HG03521 (cell line): ENCODE data around the gene ATP8A2.

ENCODE experiments used
- ATAC-seq: cut with Tn5 transposase; IDR thresholded peaks from one replicate; pipeline ENCODE4 v1.9.1; 2021; ENCODE audit warnings: mild to moderate bottlenecking, moderate library complexity; ENCODE audit not compliant: unreplicated experiment

Gene ATP8A2

DNA sequence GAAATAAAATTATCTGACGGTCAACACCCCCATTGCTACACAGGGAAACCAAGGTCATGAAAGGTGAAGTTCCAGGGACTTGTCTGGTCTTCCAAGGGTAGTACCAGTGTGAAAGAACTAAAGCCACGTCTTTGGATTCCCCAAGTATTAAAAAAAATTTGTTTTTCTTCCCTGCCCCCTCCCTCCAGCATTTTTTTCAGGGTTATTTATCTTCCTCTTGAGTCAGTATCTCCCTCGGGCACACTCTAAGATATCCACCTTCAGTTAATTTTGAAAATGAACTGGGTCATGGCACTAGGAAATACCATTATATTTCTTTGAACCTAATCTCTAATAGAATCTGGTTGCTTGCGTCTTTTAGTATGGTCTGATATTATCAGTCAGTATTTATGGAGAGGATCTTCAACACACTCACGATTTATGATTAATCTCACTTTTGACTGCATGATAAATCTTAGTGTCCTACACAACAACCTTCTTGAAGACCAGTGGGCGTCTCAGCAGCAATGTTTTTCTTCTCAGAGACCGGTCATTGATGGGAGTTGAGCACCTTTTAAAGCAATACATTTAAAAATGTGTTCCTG is 9.1 kb downstream of the ATP8A2 start:
- ATAC-seq, result no peak

DNA sequence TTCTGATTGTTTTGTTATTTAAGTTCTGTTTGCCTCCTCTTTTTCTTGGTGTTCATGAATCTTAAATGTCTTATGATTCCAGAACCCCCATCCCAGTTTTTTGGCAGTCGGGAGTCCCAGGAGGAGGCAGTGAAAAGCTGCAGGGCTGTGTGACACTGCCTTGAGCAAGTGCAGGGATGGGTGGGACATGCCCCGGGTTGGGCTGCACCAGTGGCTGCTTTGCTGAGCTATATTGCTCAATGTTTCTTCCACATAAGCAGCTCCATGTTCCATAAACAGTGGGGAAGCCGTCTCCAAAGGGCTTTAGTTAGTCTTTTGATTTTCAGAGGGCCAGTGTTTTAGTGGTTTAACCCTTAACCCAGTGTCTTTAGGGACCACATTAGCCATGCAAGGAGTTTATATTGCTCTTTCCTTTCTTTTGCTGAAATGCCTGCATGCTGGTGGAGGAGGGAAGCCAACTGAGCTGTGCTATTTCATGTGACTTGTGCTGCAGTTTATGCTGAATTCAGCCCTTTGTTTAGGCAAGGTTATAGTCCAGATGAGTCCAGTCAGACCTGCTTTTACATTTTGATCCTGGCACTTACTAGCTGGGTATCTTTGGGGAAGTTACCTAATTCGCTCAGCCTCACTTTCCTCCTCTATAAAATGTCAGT is 13.1 kb downstream of the ATP8A2 start:
- ATAC-seq, result no peak

DNA sequence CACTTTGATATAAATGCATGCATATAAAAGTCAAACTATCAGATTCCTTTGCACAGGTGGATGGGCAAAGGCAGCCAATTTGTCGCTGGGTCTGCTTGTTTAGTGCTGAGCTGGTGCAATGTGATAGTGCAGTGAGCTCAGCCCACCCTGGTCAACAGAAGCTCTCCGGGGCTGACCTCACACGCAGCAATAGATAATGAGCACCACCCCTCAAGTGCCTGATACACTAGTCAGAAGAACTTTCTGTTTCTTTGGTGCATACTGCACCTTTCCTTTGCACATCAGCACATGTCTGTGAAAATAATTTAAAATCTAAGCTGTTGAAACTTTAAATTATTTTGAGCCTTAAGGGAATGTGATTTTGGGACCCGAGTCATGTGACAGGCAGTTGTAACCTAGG is 20.2 kb downstream of the ATP8A2 start:
- ATAC-seq, result no peak

DNA sequence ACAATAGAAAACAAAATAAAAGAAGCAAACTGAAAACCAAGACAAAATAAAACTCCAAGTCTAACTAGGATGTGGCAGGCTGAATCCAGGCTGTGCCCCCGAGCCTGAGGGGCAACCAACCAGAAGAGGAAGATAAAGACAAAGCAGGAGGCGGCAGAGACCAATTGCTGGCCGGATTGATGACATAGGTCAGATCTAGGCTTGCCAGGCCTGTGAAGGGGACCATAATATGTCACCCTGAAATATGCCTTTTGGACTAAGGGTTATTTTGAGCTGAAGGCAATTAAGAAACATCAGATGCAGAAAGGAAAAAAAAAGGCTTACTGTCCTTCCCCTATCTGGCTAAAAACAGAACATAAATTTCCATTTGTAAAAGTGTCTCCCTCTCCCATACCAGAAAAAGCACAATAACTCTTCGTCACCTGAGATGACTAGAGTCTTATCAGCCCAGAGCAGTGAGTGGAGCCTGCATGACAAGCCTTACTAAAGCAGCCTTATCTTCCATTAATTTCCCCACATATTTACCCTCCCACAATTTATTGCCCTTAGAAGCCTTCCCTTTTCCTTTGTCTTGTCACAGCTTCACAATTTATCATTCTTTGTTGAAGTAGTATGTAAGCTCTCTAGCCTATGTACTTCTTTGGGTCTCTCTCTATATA is 22.8 kb downstream of the ATP8A2 start:
- ATAC-seq, result no peak

DNA sequence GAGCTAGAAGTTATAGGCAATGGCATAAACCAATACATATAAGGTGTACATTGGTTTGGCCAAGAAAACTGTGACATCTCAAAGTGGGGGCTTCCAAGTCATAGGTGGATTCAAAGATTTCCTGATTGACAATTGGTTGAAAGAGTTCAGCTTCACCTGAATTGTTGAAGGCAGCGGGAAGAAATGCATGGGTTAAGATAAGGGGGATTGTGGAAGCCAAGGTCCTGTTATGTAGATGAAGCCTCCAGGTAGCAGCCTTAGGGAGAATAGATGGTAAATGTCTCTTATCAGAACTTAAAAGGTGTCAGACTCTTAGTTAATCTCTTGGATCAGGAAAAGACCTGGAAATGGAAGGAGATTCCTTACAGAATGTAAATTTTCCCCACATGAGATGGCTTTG is 26.0 kb downstream of the ATP8A2 start:
- ATAC-seq, result no peak

DNA sequence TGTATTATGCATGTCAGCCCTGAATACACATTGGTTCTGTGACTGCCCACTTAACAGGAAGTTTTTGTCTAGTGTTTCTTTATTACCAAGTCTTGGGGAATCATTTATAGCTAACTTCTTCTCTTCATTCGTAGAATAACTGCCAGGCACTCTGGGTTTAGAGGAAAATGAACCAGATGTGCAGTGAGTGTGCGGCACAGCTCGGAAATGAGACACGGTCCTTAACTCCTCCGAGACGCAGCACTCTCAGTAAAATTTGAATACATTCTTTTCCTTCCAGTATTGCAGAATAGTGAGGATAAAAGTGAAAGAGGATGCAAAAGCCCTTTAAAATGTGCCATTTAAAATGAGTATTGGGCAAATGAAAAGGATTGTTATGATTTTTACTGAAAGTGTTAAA is 29.2 kb downstream of the ATP8A2 start:
- no peak for ATAC-seq

DNA sequence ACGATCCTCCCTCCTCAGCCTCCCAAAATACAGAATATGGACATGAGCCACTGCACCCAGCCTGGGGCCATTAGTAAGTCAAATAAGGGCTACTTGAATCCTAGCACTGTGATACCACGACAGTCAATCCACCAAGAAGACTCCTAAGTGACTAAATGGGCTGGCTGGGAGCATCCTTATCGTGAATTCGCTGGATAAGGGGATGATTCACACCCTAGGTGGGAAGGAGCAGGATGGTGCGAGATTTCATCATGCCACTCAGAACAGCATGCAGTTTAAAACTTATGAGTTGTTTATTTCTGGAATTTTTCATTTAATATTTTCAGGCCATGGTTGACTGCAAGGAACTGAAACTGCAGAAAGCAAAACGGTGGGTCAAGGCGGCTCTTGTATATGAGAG is 30.2 kb downstream of the ATP8A2 start:
- ATAC-seq, result no peak

DNA sequence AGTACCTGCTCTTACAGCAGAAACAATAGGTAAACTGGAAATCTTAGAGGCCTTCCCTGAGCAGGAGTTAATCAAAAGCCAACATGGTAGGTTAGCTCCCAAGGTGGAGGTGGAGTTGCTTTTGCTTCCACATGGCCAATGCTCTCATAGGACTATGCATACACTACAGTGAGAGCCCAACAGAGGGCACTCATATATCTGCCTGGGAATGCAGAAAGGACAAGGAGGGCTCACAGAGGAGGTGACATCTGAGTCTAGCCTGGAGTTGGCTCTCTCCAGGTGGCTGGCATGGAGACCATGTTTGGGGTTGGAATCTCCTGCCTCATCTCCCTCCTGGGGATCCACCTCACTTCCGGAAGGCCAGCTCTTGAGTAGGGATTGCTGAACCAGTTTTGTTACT is 34.6 kb downstream of the ATP8A2 start:
- ATAC-seq, result no peak

DNA sequence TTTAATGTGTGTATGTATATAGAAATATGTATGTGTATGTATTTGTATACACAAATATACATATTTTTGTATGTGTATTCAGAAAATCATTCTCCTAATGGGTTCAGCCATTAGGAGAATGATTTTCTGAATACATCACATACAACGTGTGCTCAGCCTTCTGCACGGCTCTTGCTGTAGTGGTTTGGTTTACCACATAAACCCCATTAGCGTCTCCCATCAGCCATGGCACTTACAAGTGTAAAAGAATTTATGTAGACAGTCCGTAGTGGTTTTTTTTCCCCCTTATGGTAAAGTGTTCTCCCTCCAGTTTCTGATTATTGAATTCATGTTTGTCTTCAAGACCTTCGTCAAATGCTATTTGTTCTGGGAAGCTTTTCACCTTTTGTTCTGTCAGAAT is 38.2 kb downstream of the ATP8A2 start:
- ATAC-seq, result no peak

DNA sequence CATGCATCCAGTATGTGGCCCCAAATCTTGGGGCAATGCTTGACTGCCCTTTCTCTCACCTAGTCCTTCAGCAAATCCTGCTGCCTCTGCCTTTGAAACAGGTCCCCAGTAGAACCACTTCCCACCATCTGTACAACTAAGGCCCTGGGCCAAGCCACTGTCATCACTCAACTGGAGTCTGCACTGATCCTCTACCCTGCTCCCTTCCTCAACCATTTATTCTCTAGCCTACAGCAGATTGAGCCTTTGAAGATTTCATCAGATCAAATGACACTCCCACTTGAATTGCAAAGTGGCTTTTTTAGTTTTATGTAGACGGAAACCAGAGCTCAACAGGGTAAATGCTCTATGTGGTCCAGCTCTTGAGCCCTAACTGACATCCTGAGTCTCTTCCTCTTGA is 43.5 kb downstream of the ATP8A2 start:
- ATAC-seq, result no peak

DNA sequence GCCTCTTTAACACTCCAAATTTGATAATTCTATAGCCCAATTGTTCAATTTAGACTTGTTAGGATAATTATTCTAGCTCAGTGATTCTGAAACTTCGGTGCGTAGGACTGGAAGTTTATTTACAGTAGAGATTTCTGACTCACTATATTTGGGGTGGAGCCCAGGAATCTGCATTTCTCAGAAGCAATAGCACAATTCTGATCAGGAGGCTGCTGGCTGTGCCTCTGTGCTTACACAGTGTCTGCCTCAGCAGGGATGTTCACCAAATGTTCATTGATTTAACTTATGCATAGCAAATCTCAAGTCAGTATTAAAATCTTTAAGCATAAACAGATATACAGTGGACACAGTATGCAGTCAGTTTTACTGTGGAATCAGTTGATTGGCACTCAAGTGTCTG is 45.8 kb downstream of the ATP8A2 start:
- ATAC-seq, result no peak

DNA sequence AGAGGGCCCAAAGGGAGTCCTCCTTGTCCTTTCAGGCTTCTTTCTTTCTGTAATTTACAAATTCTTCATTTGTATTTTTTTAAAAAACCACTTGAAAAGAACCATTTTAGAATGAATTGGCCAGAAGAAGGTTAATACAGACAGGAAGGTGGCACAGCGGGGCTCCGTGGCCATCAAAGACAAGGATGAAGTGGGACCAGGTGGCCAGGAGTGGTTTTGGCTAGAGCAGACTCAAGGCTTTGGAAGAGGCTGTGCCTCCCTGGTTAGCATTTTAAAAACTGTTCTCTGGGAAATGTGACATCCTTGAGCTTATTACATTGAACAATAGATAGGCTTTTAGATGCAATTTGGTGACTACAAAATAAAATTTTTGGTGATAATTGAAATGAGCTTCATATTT is 48.4 kb downstream of the ATP8A2 start:
- no peak for ATAC-seq

DNA sequence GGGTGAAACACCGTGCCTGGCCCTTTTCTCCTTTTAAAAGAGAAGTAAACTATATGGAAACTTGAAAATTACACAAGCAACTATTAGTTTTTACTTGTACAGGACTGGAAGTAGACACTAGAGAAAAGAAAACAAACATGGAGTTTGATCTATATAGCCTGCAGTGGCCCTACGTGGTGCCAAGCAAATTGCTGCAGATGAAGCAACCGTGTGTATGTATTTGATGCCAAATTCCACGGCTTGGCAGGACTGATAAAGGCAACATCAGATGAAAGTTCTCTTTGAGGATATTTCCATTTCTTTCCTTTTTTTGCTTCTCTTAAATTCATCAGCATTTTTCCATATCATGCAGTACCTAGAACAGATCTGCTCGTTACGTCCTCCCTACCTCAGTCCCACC is 49.8 kb downstream of the ATP8A2 start:
- no peak for ATAC-seq

DNA sequence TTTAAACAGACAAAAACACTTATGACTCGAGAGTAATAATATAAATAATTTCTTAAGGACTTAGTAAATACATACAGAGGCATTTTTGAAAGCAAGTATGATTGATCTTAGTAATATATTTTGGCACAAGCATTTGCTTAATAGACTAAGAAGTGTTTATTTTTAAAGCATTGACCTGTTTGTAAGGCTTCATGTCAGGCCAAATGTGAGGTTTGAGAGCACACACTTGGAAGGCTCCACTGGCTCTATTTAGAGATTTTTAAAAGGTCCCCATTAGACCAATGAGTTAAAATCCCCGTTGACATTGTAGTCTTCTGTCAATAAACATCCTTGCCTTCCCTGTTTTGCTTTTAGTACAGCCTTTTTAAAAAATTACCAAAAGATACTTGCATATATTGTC is 50.4 kb downstream of the ATP8A2 start:
- ATAC-seq, result no peak

DNA sequence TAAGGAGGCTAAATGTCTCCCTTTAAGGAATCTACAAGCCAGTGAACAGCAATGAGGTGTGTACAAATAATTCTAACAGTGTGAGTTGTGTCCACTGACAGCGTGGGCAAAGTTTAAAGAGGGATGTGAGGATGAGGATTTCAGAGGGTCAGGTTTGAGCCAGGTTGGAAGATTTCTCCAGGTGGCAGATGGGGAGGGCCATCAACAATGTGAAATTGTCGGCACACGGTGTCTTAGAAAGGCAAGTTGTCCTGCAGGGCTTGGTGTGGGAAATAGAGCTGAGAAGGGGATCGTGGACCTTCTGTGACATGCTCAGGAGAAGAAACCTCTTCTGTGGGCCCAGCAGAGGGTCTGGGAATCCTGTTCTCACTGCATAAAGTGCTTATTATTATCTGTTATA is 52.1 kb downstream of the ATP8A2 start:
- no peak for ATAC-seq

DNA sequence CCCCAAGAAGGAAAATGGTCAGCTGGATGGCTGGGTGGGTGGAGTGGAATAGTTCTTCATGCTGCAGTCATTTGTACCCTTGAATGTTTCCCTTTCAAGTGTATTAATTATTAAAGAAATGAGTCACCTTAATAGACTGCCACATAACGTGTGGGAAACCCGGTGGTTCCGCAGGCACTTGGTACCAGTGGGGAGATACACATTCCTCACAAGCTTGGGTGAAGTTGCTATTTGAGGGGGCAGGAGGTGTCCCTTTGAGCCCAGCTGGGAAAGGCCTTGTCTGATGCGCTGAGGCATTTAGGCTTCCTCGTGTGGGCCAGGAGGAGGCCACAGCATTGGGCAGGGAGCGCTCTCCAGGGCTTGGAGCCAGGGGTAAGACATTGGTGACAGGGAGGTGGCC is 57.7 kb downstream of the ATP8A2 start:
- no peak for ATAC-seq

DNA sequence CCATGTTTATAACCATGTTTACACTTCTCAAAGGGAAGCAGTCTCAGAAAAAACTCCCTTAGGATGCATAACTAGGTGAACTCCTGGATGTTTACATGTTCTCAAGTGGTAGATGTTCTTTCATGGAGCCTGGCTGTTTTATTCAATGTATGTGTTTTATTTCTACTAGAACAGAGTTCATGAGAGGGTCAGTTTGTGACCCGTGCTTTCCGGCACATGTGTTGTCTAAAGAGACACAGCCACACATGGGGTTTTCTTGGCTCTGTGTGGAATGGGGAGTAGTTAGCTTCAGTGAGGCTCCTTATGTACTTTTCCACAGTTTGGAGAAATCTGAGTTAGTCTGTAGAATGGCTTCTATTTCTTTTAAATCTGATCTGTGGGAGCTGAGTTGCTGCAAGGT is 60.9 kb downstream of the ATP8A2 start:
- no peak for ATAC-seq

DNA sequence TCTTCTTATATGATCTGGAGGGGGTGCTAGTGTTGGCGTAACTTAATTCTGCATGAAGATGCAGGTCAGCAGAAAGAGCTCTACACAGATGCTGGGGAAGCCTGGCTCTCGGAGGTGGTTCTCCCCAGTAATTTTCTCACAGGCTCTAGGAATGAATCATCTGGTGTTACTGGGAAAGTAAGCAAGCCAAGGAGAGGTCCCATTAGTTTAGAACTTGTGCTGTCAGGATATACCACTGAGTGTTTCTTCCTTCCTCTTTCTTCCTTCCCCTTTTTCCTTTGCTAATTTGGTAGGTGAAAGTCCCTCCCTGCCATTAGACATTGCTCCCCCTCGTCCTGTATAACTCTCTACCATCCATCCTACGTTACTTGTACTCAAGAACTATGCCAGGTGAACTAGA is 68.3 kb downstream of the ATP8A2 start:
- no peak for ATAC-seq

DNA sequence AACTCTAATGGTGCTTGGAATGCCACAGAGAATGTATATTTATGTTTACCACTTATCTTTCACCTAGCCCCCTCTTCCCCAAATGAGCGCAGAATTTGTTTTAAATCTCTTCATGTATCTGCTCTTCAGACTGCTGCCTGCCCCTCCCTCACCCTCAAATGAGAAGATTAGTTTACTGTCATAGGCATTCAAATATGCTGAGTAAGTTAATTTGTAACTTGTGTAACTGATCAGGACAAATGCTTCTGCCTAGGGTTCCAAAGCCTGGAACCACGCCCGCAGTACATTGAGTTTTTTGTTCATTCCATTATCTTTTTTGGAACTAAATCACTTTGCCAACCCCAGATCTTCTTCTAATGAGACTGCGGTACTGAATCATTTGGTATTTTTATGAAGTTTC is 74.5 kb downstream of the ATP8A2 start:
- no peak for ATAC-seq

DNA sequence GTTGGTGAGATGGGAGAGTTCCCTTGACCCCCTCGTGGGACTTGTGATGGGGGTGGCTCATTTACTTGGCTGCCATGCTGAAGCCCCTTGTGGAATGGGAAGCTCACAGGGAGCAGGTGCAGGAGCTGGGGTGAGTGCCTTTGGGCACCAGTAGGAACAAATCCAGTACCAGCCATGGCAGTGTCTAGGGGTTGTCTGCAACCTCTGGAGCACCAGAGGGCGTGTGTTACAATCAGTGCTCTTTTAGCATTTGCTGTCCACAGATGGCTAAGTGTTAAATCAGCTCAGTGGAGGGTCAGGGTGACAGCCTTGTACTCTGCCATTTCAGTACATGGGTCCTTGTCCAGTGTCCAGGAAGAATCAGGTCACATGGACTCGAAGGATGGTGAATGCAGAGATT is 75.6 kb downstream of the ATP8A2 start:
- ATAC-seq, result no peak

DNA sequence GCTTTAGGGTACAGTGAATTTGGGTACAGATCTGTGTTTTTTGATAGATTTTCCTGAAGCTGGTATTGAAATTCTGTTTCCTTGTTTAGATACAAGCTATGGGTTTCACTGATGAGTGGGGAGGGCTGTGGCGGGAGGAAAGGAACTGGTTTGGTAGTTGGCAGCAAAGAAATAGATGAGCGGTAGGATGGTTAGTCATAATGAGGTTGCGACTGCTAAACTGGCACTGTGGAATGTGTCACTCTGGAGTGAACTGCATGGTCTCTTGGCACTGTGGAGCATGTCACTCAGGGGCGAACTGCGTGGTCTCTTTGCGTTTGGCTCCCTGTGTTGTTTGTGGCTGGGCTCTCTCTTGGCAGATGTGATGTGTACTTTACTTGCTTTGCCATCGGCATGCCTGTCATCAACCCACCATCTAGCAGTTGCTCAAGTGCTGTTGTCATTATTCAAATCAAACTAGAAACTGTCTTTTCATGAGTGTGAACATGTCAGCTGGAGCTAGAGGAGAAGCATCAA is 82.1 kb downstream of the ATP8A2 start:
- ATAC-seq, result no peak

DNA sequence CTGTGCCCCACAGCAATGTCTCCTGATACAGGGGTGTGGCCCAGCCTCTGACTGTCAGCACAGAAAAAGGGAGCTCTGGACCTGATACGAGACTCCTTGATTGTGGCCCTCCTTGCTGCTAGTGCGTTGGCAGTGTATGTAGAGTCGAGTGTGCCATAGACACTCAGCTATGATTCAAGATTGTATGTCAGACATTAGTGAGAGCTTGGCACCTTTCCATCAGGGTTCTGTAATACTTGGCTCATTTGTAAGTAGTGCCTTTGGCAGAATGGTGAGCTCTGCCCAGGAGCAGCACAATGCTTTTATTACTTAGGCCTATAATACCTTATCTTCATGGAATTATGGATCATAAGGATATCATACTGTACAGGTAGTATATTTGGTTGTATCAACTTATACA is 83.4 kb downstream of the ATP8A2 start:
- ATAC-seq, result no peak

DNA sequence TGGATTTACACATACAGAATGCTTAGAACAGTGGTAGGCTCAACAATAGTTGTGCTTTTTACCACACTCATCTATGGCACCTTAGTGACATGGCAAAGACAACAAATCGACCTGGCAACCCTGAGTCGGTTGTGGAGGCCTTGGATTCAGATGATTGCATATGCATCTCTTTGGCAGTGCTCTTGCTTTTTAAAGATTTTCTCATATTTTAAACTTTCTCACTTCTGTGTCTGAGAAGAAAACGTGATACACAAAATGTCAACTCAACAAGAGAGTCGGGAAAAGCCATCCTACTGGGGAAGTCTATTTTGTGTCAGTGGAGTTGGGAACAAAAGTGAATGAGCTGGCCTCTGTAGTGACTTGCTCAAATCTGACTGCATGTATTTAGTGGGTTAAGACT is 85.8 kb downstream of the ATP8A2 start:
- ATAC-seq, result no peak
